LNCAP (cell line): ENCODE measurements around the gene PAK6.

Experiments
- CTCF ChIP-seq: fragments of 450-650 bp; IDR thresholded peaks from 2 replicates; pipeline ENCODE4 v1.5.1; 2017; ENCODE audit warnings: mild to moderate bottlenecking

The PAK6 gene

GRCh38 chr15:40253167-40253790 is 14.4 kb downstream of the PAK6 start:
- TF ChIP-seq CTCF = no peak

- TF ChIP-seq CTCF = no peak
Observed at GRCh38 chr15:40254452-40254851, 15.6 kb downstream of the PAK6 start.

- TF ChIP-seq CTCF = no peak
Observed at GRCh38 chr15:40255033-40255432, 16.2 kb downstream of the PAK6 start.

GRCh38 chr15:40256638-40257235 is 17.9 kb downstream of the PAK6 start:
- TF ChIP-seq CTCF = no peak

DNA sequence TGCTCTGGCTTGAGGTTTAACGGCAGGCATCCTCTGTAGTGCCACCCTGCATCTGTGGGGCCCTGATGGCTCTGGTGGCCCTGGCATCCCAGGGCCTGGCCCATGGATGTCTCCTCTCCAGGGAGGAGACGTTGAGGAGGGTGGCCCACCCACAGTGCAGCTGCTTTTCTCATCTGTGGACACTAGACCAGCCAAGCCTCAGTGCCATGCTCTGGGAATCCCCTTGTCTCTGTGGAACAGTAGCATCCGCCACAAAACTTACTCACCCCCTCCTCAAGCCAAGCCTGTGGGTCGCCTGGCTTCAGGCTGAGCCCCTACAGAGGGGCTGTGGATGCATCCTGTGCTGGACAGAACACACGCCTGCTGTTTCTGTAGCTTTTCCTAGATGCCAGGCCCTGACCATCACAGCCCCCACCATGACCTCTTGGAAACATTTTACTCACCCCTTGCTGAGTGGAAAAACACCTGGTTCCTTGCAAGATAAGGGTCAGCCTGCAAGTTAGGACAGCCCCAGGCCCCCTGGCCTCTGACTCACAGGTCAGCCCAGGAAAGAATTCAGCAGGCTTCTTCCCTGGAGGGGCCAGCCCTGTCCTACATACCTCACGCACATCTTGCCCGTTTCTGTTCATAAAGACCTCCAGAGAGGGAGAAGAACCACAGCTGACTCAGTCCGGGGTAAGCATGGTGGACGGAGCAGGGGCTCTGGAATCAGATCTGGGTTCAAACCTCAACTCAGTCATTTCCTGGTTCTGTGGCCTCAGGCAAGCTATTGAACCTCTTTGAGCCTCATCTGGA is 19.0 kb downstream of the PAK6 start:
- no peak for TF ChIP-seq CTCF

GRCh38 chr15:40258544-40258943 is 19.7 kb downstream of the PAK6 start:
- no peak for TF ChIP-seq CTCF

- no peak for TF ChIP-seq CTCF
Observed at GRCh38 chr15:40259021-40259420, 20.2 kb downstream of the PAK6 start.
